Spinal cord (tissue), 4 donors: ENCODE measurements around the gene ZBTB12. TPM values are rescaled to one million over a fixed set of nuclear protein-coding genes. Genes with fewer than 3 reads are reported as not detected.

Experiments used
- polyA plus RNA-seq, 2 donors: library from polyadenylated mRNA; unstranded; fragments of 120-200 nt; gene quantifications; one replicate each; pipeline ENCODE4 v1.2.1, GENCODE V29; 2013; ENCODE audit not compliant: insufficient read length in 2 of 2
- small RNA-seq: library from RNA; depleted of rRNA; stranded (forward); fragments of <200 nt; gene quantifications from one replicate; pipeline ENCODE3, GENCODE V24; 2014; ENCODE audit warnings: low replicate concordance
- total RNA-seq, 2 donors: library from RNA; depleted of rRNA in 1 of 2; stranded (reverse); fragments of 120-200 nt in 1 of 2; fragments of >200 nt in 1 of 2; gene quantifications; one replicate each; pipeline versions ENCODE4 v1.2.3 to v1.2.4, GENCODE V29; 2013 to 2014

ZBTB12 gene
- total and polyA plus RNA-seq, 4 donors, result 7.8 to 37.9 (median 22.6) TPM

Small RNA genes lying within 50 kb of the gene (small RNA-seq; reads per million reads assigned to genes)
- not detected for gene AL645922.1

Other genes starting within 250 kb of the ZBTB12 start
Only the 30 nearest of the 37 such genes appear.
- 1 to 10 TPM in 1 of 2 donors, under 1 TPM in 1; 0.40 to 3.3 TPM for gene LY6G5C, start 221.0 kb downstream of the ZBTB12 start, total RNA-seq
- 10 to 100 TPM in 1 of 2 donors, 1 to 10 TPM in 1; 8.5 to 13.1 TPM for gene LY6G5C, start 221.0 kb downstream of the ZBTB12 start, polyA plus RNA-seq
- 10 to 100 TPM; 51.8 to 83.6 TPM for gene ABHD16A, start 198.8 kb downstream of the ZBTB12 start, total RNA-seq
- 10 to 100 TPM; 72.0 to 85.8 TPM for gene ABHD16A, start 198.8 kb downstream of the ZBTB12 start, polyA plus RNA-seq
- gene LY6G6F, start 195.2 kb downstream of the ZBTB12 start, total RNA-seq, result under 1 TPM in 1 of 2 donors, not detected in 1; 0.30 TPM
- under 1 TPM in 1 of 2 donors, not detected in 1; 0.27 TPM for gene LY6G6F, start 195.2 kb downstream of the ZBTB12 start, polyA plus RNA-seq
- gene LY6G6D, start 186.7 kb downstream of the ZBTB12 start, total RNA-seq, result 1 to 10 TPM; 1.1 to 6.6 TPM
- gene LY6G6D, start 186.7 kb downstream of the ZBTB12 start, polyA plus RNA-seq, result 1 to 10 TPM in 1 of 2 donors, under 1 TPM in 1; 0.51 to 2.3 TPM
- gene LY6G6C, start 180.3 kb downstream of the ZBTB12 start, total RNA-seq, result under 1 TPM in 1 of 2 donors, not detected in 1; 0.17 TPM
- 1 to 10 TPM in 1 of 2 donors, under 1 TPM in 1; 0.71 to 1.2 TPM for gene LY6G6C, start 180.3 kb downstream of the ZBTB12 start, polyA plus RNA-seq
- gene MPIG6B, start 178.7 kb downstream of the ZBTB12 start, total RNA-seq, result under 1 TPM in 1 of 2 donors, not detected in 1; 0.17 TPM
- gene MPIG6B, start 178.7 kb downstream of the ZBTB12 start, polyA plus RNA-seq, result 1 to 10 TPM in 1 of 2 donors, under 1 TPM in 1; 0.81 to 1.3 TPM
- 100 to 1,000 TPM in 1 of 2 donors, 10 to 100 TPM in 1; 62.9 to 207 TPM for gene DDAH2, start 172.8 kb downstream of the ZBTB12 start, total RNA-seq
- 100 to 1,000 TPM; 159 to 178 TPM for gene DDAH2, start 172.8 kb downstream of the ZBTB12 start, polyA plus RNA-seq
- 100 to 1,000 TPM in 1 of 2 donors, 10 to 100 TPM in 1; 96.3 to 322 TPM for gene CLIC1, start 165.6 kb downstream of the ZBTB12 start, total RNA-seq
- gene CLIC1, start 165.6 kb downstream of the ZBTB12 start, polyA plus RNA-seq, result 10 to 100 TPM; 73.5 to 87.1 TPM
- 10 to 100 TPM in 1 of 2 donors, 1 to 10 TPM in 1; 6.2 to 20.2 TPM for gene MSH5, start 162.1 kb downstream of the ZBTB12 start, total RNA-seq
- gene MSH5, start 162.1 kb downstream of the ZBTB12 start, polyA plus RNA-seq, result 10 to 100 TPM; 18.9 to 38.8 TPM
- gene SAPCD1, start 139.4 kb downstream of the ZBTB12 start, total RNA-seq, result 1 to 10 TPM; 3.4 to 9.5 TPM
- gene SAPCD1, start 139.4 kb downstream of the ZBTB12 start, polyA plus RNA-seq, result 10 to 100 TPM; 10.5 to 11.1 TPM
- 1 to 10 TPM; 1.8 to 2.9 TPM for gene VWA7, start 124.8 kb downstream of the ZBTB12 start, total RNA-seq
- 1 to 10 TPM; 4.0 to 4.3 TPM for gene VWA7, start 124.8 kb downstream of the ZBTB12 start, polyA plus RNA-seq
- 10 to 100 TPM; 25.3 to 35.5 TPM for gene VARS1, start 106.3 kb downstream of the ZBTB12 start, total RNA-seq
- 10 to 100 TPM; 66.1 to 70.6 TPM for gene VARS1, start 106.3 kb downstream of the ZBTB12 start, polyA plus RNA-seq
- 10 to 100 TPM; 18.0 to 45.7 TPM for gene LSM2, start 95.1 kb downstream of the ZBTB12 start, total RNA-seq
- 10 to 100 TPM; 54.4 to 63.3 TPM for gene LSM2, start 95.1 kb downstream of the ZBTB12 start, polyA plus RNA-seq
- gene HSPA1L, start 86.8 kb downstream of the ZBTB12 start, total RNA-seq, result 1 to 10 TPM; 3.3 to 4.8 TPM
- gene HSPA1L, start 86.8 kb downstream of the ZBTB12 start, polyA plus RNA-seq, result 1 to 10 TPM; 5.1 to 6.1 TPM
- gene HSPA1A, start 86.5 kb downstream of the ZBTB12 start, total RNA-seq, result 100 to 1,000 TPM; 221 to 541 TPM
- gene HSPA1A, start 86.5 kb downstream of the ZBTB12 start, polyA plus RNA-seq, result 100 to 1,000 TPM; 117 to 175 TPM
- gene HSPA1B, start 74.3 kb downstream of the ZBTB12 start, total RNA-seq, result 100 to 1,000 TPM; 285 to 696 TPM
- gene HSPA1B, start 74.3 kb downstream of the ZBTB12 start, polyA plus RNA-seq, result 100 to 1,000 TPM; 113 to 166 TPM
- 10 to 100 TPM; 21.9 to 47.5 TPM for gene NEU1, start 39.3 kb downstream of the ZBTB12 start, total RNA-seq
- 10 to 100 TPM; 23.6 to 25.5 TPM for gene NEU1, start 39.3 kb downstream of the ZBTB12 start, polyA plus RNA-seq
- under 1 TPM; 0.20 to 0.55 TPM for gene SLC44A4, start 23.1 kb downstream of the ZBTB12 start, total RNA-seq
- gene SLC44A4, start 23.1 kb downstream of the ZBTB12 start, polyA plus RNA-seq, result 1 to 10 TPM in 1 of 2 donors, under 1 TPM in 1; 1.00 to 1.1 TPM
- gene EHMT2, start 4.4 kb downstream of the ZBTB12 start, total RNA-seq, result 10 to 100 TPM; 44.7 to 64.8 TPM
- 100 to 1,000 TPM; 112 to 125 TPM for gene EHMT2, start 4.4 kb downstream of the ZBTB12 start, polyA plus RNA-seq
- 10 to 100 TPM in 1 of 2 donors, 1 to 10 TPM in 1; 8.4 to 23.1 TPM for gene C2, start 25.6 kb upstream of the ZBTB12 start, total RNA-seq
- 10 to 100 TPM; 10.8 to 14.7 TPM for gene C2, start 25.6 kb upstream of the ZBTB12 start, polyA plus RNA-seq
- gene CFB, start 44.0 kb upstream of the ZBTB12 start, total RNA-seq, result 10 to 100 TPM; 11.6 to 21.8 TPM
- gene CFB, start 44.0 kb upstream of the ZBTB12 start, polyA plus RNA-seq, result 1 to 10 TPM; 1.6 to 7.7 TPM
- 10 to 100 TPM; 37.8 to 75.5 TPM for gene NELFE, start 56.9 kb upstream of the ZBTB12 start, total RNA-seq
- 10 to 100 TPM; 73.3 to 78.3 TPM for gene NELFE, start 56.9 kb upstream of the ZBTB12 start, polyA plus RNA-seq
- gene SKIC2, start 57.1 kb upstream of the ZBTB12 start, total RNA-seq, result 10 to 100 TPM; 24.0 to 37.9 TPM
- 10 to 100 TPM; 49.2 to 60.5 TPM for gene SKIC2, start 57.1 kb upstream of the ZBTB12 start, polyA plus RNA-seq
- gene DXO, start 70.1 kb upstream of the ZBTB12 start, total RNA-seq, result 10 to 100 TPM in 1 of 2 donors, 1 to 10 TPM in 1; 7.9 to 19.5 TPM
- 10 to 100 TPM; 26.4 to 32.7 TPM for gene DXO, start 70.1 kb upstream of the ZBTB12 start, polyA plus RNA-seq
- gene C4A, start 80.0 kb upstream of the ZBTB12 start, total RNA-seq, result 100 to 1,000 TPM in 1 of 2 donors, 10 to 100 TPM in 1; 68.4 to 107 TPM
- gene C4A, start 80.0 kb upstream of the ZBTB12 start, polyA plus RNA-seq, result 10 to 100 TPM; 47.5 to 55.8 TPM
- 100 to 1,000 TPM in 1 of 2 donors, 10 to 100 TPM in 1; 67.4 to 113 TPM for gene C4B, start 112.7 kb upstream of the ZBTB12 start, total RNA-seq
- 10 to 100 TPM; 52.1 to 72.7 TPM for gene C4B, start 112.7 kb upstream of the ZBTB12 start, polyA plus RNA-seq
- under 1 TPM; 0.30 to 0.61 TPM for gene CYP21A2, start 136.3 kb upstream of the ZBTB12 start, total RNA-seq
- gene CYP21A2, start 136.3 kb upstream of the ZBTB12 start, polyA plus RNA-seq, result 1 to 10 TPM; 2.7 to 4.9 TPM
- 10 to 100 TPM; 53.9 to 78.4 TPM for gene TNXB, start 207.3 kb upstream of the ZBTB12 start, total RNA-seq
- 10 to 100 TPM; 26.1 to 46.2 TPM for gene TNXB, start 207.3 kb upstream of the ZBTB12 start, polyA plus RNA-seq
- gene ATF6B, start 226.2 kb upstream of the ZBTB12 start, total RNA-seq, result 10 to 100 TPM; 20.4 to 29.0 TPM
- gene ATF6B, start 226.2 kb upstream of the ZBTB12 start, polyA plus RNA-seq, result 10 to 100 TPM; 84.1 to 99.9 TPM
- gene FKBPL, start 228.2 kb upstream of the ZBTB12 start, total RNA-seq, result 1 to 10 TPM; 3.4 to 5.8 TPM
- 1 to 10 TPM; 6.0 to 6.2 TPM for gene FKBPL, start 228.2 kb upstream of the ZBTB12 start, polyA plus RNA-seq